ENCODE results near the gene TTC28.

TTC28 gene

GRCh38 chr22:27980424-27981148 is 699.1 kb downstream of the TTC28 start:
- peak in 2 of 3 experiments; percentile 2 to 24 for DNase-seq

- no peak for DNase-seq
Measured at GRCh38 chr22:27978802-27979201, 700.8 kb downstream of the TTC28 start.

GRCh38 chr22:27978317-27978716 is 701.3 kb downstream of the TTC28 start:
- DNase-seq: no peak

- DNase-seq: no peak
Measured at GRCh38 chr22:27976586-27976985, 703.1 kb downstream of the TTC28 start.

GRCh38 chr22:27975381-27976013 is 704.1 kb downstream of the TTC28 start:
- no peak for DNase-seq

GRCh38 chr22:27973846-27974245 is 705.8 kb downstream of the TTC28 start:
- peak in 2 of 3 experiments; percentile 10 to 64 for DNase-seq

- no peak for DNase-seq
Measured at GRCh38 chr22:27972732-27973698, 706.6 kb downstream of the TTC28 start.

- no peak for DNase-seq
Measured at GRCh38 chr22:27971926-27972325, 707.7 kb downstream of the TTC28 start.

GRCh38 chr22:27970596-27971220 is 708.9 kb downstream of the TTC28 start:
- no peak for DNase-seq

- no peak for DNase-seq
Measured at GRCh38 chr22:27966168-27967064, 713.2 kb downstream of the TTC28 start.

- DNase-seq: peak in 1 of 3 experiments; percentile 4
Measured at GRCh38 chr22:27962268-27963044, 717.2 kb downstream of the TTC28 start.

GRCh38 chr22:27961680-27962079 is 718.0 kb downstream of the TTC28 start:
- no peak for DNase-seq

GRCh38 chr22:27961182-27961581 is 718.5 kb downstream of the TTC28 start:
- DNase-seq: no peak

- no peak for DNase-seq
Measured at GRCh38 chr22:27959335-27960090, 720.1 kb downstream of the TTC28 start.

GRCh38 chr22:27952779-27953178 is 726.9 kb downstream of the TTC28 start:
- no peak for DNase-seq

GRCh38 chr22:27952091-27952490 is 727.5 kb downstream of the TTC28 start:
- no peak for DNase-seq

- DNase-seq: no peak
Measured at GRCh38 chr22:27949421-27949820, 730.2 kb downstream of the TTC28 start.

GRCh38 chr22:27948569-27948968 is 731.1 kb downstream of the TTC28 start:
- no peak for DNase-seq

GRCh38 chr22:27947448-27947847 is 732.2 kb downstream of the TTC28 start:
- DNase-seq: no peak

- DNase-seq: no peak
Measured at GRCh38 chr22:27941143-27941542, 738.5 kb downstream of the TTC28 start.
